ENCODE data around the gene MRPL36. TPM values are rescaled to one million over a fixed set of nuclear protein-coding genes. Genes with fewer than 3 reads are reported as not detected.

Gene MRPL36
- polyA plus RNA-seq, 1 donor (not counting 4 experiments of a cell fraction or from before 2014, with no cell fraction given) = 121 TPM

- H3K9ac ChIP-seq (ENCODE audit: control insufficient read depth, extremely low read depth, insufficient read depth, low read length) = no peak overlapping the region
- no peak for TF ChIP-seq EZH2 (IDR thresholded peaks at IDR 0.05; ENCODE audit: low read length)
- peaks cover 7% of the 10 kb centered on the region for H3K27me3 ChIP-seq (ENCODE audit: control insufficient read depth, extremely low read depth, insufficient read depth, low read length)
- dilution Hi-C loops (cut with MboI; ENCODE audit: extremely low pct_ligation_motif_present, low sequenced_read_pairs) = no loop called here
- H3K36me3 ChIP-seq (ENCODE audit: control insufficient read depth in 2 of 2, extremely low read depth in 1 of 2, insufficient read depth in 2 of 2, low read length in 2 of 2) = no peaks in the 10 kb centered on the region
- FAIRE-seq (no peak), DNase-seq (ENCODE audit: low read depth, low spot score) (no peak)
- no peak overlapping the region for H2AFZ ChIP-seq (ENCODE audit: control insufficient read depth, low read length)
- H3K27ac ChIP-seq (ENCODE audit: control insufficient read depth, insufficient read depth, low read length) = no peak overlapping the region
- H3K4me1 ChIP-seq (ENCODE audit: control insufficient read depth, extremely low read depth, insufficient read depth, low read length) = no peaks in the 10 kb centered on the region
- no peak overlapping the region for H3K4me2 ChIP-seq (ENCODE audit: control insufficient read depth, extremely low read depth, insufficient read depth, low read depth, low read length)
- H3K4me3 ChIP-seq (ENCODE audit: control insufficient read depth in 2 of 3, extremely low read depth in 1 of 3, insufficient read depth in 2 of 3, low read depth in 1 of 3, low read length in 3 of 3) = no peak overlapping the region
- H4K20me1 ChIP-seq (ENCODE audit: control insufficient read depth, extremely low read depth, insufficient read depth, low read length) = no peaks in the 10 kb centered on the region
- H3K79me2 ChIP-seq (ENCODE audit: control insufficient read depth, insufficient read depth, low read length) = no peaks in the 10 kb centered on the region
- no peaks in the 10 kb centered on the region for H3K9me1 ChIP-seq (ENCODE audit: control insufficient read depth, extremely low read depth, insufficient read depth, low read length)
- no peaks in the 10 kb centered on the region for H3K9me3 ChIP-seq (ENCODE audit: control insufficient read depth, low read depth, low read length)
Observed at GRCh38 chr5:1768283-1769000, 31.2 kb downstream of the MRPL36 start.

GRCh38 chr5:1767524-1768282 lies 31.9 kb downstream of the MRPL36 start:
- H2AFZ ChIP-seq (ENCODE audit: control insufficient read depth, low read length) = no peak overlapping the region
- H3K4me3 ChIP-seq (ENCODE audit: control insufficient read depth in 2 of 3, extremely low read depth in 1 of 3, insufficient read depth in 2 of 3, low read depth in 1 of 3, low read length in 3 of 3) = no peak overlapping the region
- TF ChIP-seq EZH2 (IDR thresholded peaks at IDR 0.05; ENCODE audit: low read length) = no peak
- no peak for TF ChIP-seq CTCF (optimal IDR thresholded peaks at IDR 0.05 in 1 of 3, IDR thresholded peaks at IDR 0.05 in 1 of 3, conservative IDR thresholded peaks at IDR 0.05 in 1 of 3; ENCODE audit: extremely low read depth in 1 of 3, insufficient read depth in 2 of 3, low read length in 3 of 3)
- H3K27me3 ChIP-seq (ENCODE audit: control insufficient read depth, extremely low read depth, insufficient read depth, low read length) = peaks cover 4% of the 10 kb centered on the region
- no peak overlapping the region for H3K4me2 ChIP-seq (ENCODE audit: control insufficient read depth, extremely low read depth, insufficient read depth, low read depth, low read length)
- H3K9ac ChIP-seq (ENCODE audit: control insufficient read depth, extremely low read depth, insufficient read depth, low read length) = no peak overlapping the region
- no peaks in the 10 kb centered on the region for H3K36me3 ChIP-seq (ENCODE audit: control insufficient read depth in 2 of 2, extremely low read depth in 1 of 2, insufficient read depth in 2 of 2, low read length in 2 of 2)
- no peaks in the 10 kb centered on the region for H3K9me3 ChIP-seq (ENCODE audit: control insufficient read depth, low read depth, low read length)
- H4K20me1 ChIP-seq (ENCODE audit: control insufficient read depth, extremely low read depth, insufficient read depth, low read length) = no peaks in the 10 kb centered on the region
- FAIRE-seq (no peak), DNase-seq (ENCODE audit: low read depth, low spot score) (no peak)
- dilution Hi-C loops (cut with MboI; ENCODE audit: extremely low pct_ligation_motif_present, low sequenced_read_pairs) = no loop called here
- no peaks in the 10 kb centered on the region for H3K4me1 ChIP-seq (ENCODE audit: control insufficient read depth, extremely low read depth, insufficient read depth, low read length)
- H3K9me1 ChIP-seq (ENCODE audit: control insufficient read depth, extremely low read depth, insufficient read depth, low read length) = no peaks in the 10 kb centered on the region
- no peak overlapping the region for H3K27ac ChIP-seq (ENCODE audit: control insufficient read depth, insufficient read depth, low read length)
- no peaks in the 10 kb centered on the region for H3K79me2 ChIP-seq (ENCODE audit: control insufficient read depth, insufficient read depth, low read length)

Data from keratinocyte (primary cell).